Measurements from ENCODE around the gene RIC1. TPM values are rescaled to one million over a fixed set of nuclear protein-coding genes. Genes with fewer than 3 reads are reported as not detected.

The RIC1 gene
- total RNA-seq, 4 donors from 2014 or later, result 40.5 to 76.0 (median 43.4) TPM

GRCh38 chr9:5612185-5612530 lies 16.7 kb upstream of the RIC1 start:
- TF ChIP-seq POLR2AphosphoS5 (IDR thresholded peaks at IDR 0.05) (no peak), EP300 (IDR thresholded peaks at IDR 0.05) (no peak), POLR2A (IDR thresholded peaks at IDR 0.05) (no peak), CTCF (IDR thresholded peaks at IDR 0.05) (no peak)
- Histone ChIP-seq H3K36me3 (no peaks in the 10 kb centered on the region), H3K27me3 (no peaks in the 10 kb centered on the region), H3K4me3 (no peak overlapping the region), H3K27ac (no peak overlapping the region), H3K4me1 (peaks cover 15% of the 10 kb centered on the region), H3K9me3 (no peaks in the 10 kb centered on the region)
- no peak for DNase-seq (ENCODE audit: low spot score in 2 of 2)

- TF ChIP-seq CTCF (IDR thresholded peaks at IDR 0.05), result no peak
- no peak for TF ChIP-seq EP300 (IDR thresholded peaks at IDR 0.05)
- no peak for TF ChIP-seq POLR2A (IDR thresholded peaks at IDR 0.05)
- TF ChIP-seq POLR2AphosphoS5 (IDR thresholded peaks at IDR 0.05), result no peak
- DNase-seq (ENCODE audit: low spot score in 2 of 2), result no peak
- Histone ChIP-seq H3K27me3 (no peaks in the 10 kb centered on the region), H3K4me3 (no peak overlapping the region), H3K4me1 (peaks cover 12% of the 10 kb centered on the region), H3K9me3 (no peaks in the 10 kb centered on the region), H3K36me3 (no peaks in the 10 kb centered on the region), H3K27ac (no peak overlapping the region)
- 90% methylated on average over 4 of the region's 4 CpGs for WGBS
Observed at GRCh38 chr9:5614192-5614591, 14.7 kb upstream of the RIC1 start.

GRCh38 chr9:5614985-5615384 lies 13.9 kb upstream of the RIC1 start:
- no peak for DNase-seq (ENCODE audit: low spot score in 2 of 2)
- TF ChIP-seq CTCF (IDR thresholded peaks at IDR 0.05), result no peak
- no peak for TF ChIP-seq POLR2A (IDR thresholded peaks at IDR 0.05)
- TF ChIP-seq POLR2AphosphoS5 (IDR thresholded peaks at IDR 0.05), result no peak
- no peak for TF ChIP-seq EP300 (IDR thresholded peaks at IDR 0.05)
- Histone ChIP-seq H3K27ac (no peak overlapping the region), H3K4me1 (peaks cover 9% of the 10 kb centered on the region), H3K4me3 (no peak overlapping the region), H3K27me3 (no peaks in the 10 kb centered on the region), H3K9me3 (no peaks in the 10 kb centered on the region), H3K36me3 (no peaks in the 10 kb centered on the region)
- WGBS, result 93% methylated on average over 3 of the region's 3 CpGs

GRCh38 chr9:5617749-5618148 lies 11.2 kb upstream of the RIC1 start:
- no peak overlapping the region for H3K27ac ChIP-seq

GRCh38 chr9:5620494-5620893 lies 8.4 kb upstream of the RIC1 start:
- Histone ChIP-seq H3K4me1 (peaks cover 24% of the 10 kb centered on the region), H3K27me3 (no peaks in the 10 kb centered on the region), H3K9me3 (no peaks in the 10 kb centered on the region), H3K36me3 (no peaks in the 10 kb centered on the region), H3K27ac (no peak overlapping the region), H3K4me3 (no peak overlapping the region)
- WGBS, result 85% methylated on average over 2 of the region's 2 CpGs
- TF ChIP-seq CTCF (IDR thresholded peaks at IDR 0.05), result no peak
- no peak for TF ChIP-seq EP300 (IDR thresholded peaks at IDR 0.05)
- TF ChIP-seq POLR2AphosphoS5 (IDR thresholded peaks at IDR 0.05), result no peak
- no peak for TF ChIP-seq POLR2A (IDR thresholded peaks at IDR 0.05)
- no peak for DNase-seq (ENCODE audit: low spot score in 2 of 2)

More at GRCh38 chr9:5617749-5618148, 11.2 kb upstream of the RIC1 start:
- Histone ChIP-seq H3K4me3 (no peak overlapping the region), H3K4me1 (peaks cover 14% of the 10 kb centered on the region), H3K36me3 (no peaks in the 10 kb centered on the region), H3K27me3 (no peaks in the 10 kb centered on the region), H3K9me3 (no peaks in the 10 kb centered on the region)
- no peak for DNase-seq (ENCODE audit: low spot score in 2 of 2)
- no peak for TF ChIP-seq POLR2AphosphoS5 (IDR thresholded peaks at IDR 0.05)
- TF ChIP-seq EP300 (IDR thresholded peaks at IDR 0.05), result no peak
- no peak for TF ChIP-seq POLR2A (IDR thresholded peaks at IDR 0.05)
- TF ChIP-seq CTCF (IDR thresholded peaks at IDR 0.05), result no peak
